ENCODE data around the gene KCNQ1. TPM values are rescaled to one million over a fixed set of nuclear protein-coding genes. Genes with fewer than 3 reads are reported as not detected.

The KCNQ1 gene
- total and polyA plus RNA-seq, 9 of the 15 experiments (the other 6 are each of a cell fraction or from before 2014, with no cell fraction given), result 0.44 TPM; not detected in 8

DNA sequence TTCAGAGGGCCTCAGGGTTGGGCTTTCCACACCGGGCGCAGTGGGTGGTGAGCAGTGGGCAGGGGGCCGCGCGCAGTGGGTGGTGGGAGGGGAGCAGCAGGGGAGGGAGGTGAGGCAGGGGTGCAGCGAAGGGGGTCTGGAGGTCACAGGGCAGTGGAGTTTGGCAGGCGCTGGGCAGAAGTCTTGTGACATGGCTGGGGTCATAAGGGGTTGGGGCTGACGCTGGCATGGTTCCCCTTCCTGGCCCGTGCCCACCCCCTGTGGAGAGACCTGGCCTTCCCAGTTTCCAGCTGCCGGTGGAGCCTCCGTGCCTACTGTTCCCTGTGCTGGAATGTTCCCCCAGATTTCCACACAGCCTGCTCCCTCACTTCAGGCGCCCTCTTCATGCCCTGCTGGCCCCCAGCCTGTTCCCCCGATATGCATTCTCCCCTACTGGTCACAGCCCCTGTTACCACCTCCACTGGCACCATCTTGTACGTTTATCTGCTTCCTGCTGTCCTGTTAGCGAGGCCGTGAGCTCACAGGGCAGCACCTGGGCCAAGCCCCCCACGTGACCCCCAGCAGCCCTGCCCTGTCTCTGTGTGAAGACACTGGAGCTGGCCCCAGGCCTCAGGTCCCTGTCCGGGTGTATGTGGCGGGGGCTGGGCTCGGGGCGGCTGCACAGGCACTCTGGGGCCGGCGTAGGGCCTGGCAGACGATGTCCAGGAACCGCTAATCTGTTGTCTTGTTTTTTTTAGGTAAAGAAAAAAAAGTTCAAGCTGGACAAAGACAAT, 143.4 kb downstream of the KCNQ1 start:
- no peak overlapping the region for H2AFZ ChIP-seq (ENCODE audit: low read depth, low read length)
- no peaks in the 10 kb centered on the region for H3K36me3 ChIP-seq (ENCODE audit: control insufficient read depth, insufficient read depth, low read length)
- H3K27ac ChIP-seq (ENCODE audit: extremely low read depth, low read depth, low read length), result no peak overlapping the region
- TF ChIP-seq JUNB (CRISPR knock-in tag; conservative IDR thresholded peaks at IDR 0.05), result no peak
- TF ChIP-seq, protein P1, sequence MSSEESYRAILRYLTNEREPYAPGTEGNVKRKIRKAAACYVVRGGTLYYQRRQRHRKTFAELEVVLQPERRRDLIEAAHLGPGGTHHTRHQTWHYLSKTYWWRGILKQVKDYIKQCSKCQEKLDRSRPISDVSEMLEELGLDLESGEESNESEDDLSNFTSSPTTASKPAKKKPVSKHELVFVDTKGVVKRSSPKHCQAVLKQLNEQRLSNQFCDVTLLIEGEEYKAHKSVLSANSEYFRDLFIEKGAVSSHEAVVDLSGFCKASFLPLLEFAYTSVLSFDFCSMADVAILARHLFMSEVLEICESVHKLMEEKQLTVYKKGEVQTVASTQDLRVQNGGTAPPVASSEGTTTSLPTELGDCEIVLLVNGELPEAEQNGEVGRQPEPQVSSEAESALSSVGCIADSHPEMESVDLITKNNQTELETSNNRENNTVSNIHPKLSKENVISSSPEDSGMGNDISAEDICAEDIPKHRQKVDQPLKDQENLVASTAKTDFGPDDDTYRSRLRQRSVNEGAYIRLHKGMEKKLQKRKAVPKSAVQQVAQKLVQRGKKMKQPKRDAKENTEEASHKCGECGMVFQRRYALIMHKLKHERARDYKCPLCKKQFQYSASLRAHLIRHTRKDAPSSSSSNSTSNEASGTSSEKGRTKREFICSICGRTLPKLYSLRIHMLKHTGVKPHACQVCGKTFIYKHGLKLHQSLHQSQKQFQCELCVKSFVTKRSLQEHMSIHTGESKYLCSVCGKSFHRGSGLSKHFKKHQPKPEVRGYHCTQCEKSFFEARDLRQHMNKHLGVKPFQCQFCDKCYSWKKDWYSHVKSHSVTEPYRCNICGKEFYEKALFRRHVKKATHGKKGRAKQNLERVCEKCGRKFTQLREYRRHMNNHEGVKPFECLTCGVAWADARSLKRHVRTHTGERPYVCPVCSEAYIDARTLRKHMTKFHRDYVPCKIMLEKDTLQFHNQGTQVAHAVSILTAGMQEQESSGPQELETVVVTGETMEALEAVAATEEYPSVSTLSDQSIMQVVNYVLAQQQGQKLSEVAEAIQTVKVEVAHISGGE (CRISPR knock-in tag; IDR thresholded peaks at IDR 0.05), result no peak
- no peak for TF ChIP-seq NCOA6 (IDR thresholded peaks at IDR 0.05)
- TF ChIP-seq HNRNPL (IDR thresholded peaks at IDR 0.05; ENCODE audit: low read depth, low read length), result no peak
- no peak for TF ChIP-seq KLF10 (CRISPR knock-in tag; IDR thresholded peaks at IDR 0.05)
- TF ChIP-seq ATF7 (IDR thresholded peaks at IDR 0.05), result no peak
- TF ChIP-seq, protein P2, sequence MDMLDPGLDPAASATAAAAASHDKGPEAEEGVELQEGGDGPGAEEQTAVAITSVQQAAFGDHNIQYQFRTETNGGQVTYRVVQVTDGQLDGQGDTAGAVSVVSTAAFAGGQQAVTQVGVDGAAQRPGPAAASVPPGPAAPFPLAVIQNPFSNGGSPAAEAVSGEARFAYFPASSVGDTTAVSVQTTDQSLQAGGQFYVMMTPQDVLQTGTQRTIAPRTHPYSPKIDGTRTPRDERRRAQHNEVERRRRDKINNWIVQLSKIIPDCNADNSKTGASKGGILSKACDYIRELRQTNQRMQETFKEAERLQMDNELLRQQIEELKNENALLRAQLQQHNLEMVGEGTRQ (CRISPR knock-in tag; IDR thresholded peaks at IDR 0.05), result peak; percentile 49; the same call in 1 of the 2 replicates
- no peak for TF ChIP-seq ZNF253 (CRISPR knock-in tag; conservative IDR thresholded peaks at IDR 0.05)
- no peak for TF ChIP-seq SIN3B (IDR thresholded peaks at IDR 0.05; ENCODE audit: low read depth)
- TF ChIP-seq SLC30A9 (CRISPR knock-in tag; IDR thresholded peaks at IDR 0.05), result no peak
- TF ChIP-seq, protein P3, sequence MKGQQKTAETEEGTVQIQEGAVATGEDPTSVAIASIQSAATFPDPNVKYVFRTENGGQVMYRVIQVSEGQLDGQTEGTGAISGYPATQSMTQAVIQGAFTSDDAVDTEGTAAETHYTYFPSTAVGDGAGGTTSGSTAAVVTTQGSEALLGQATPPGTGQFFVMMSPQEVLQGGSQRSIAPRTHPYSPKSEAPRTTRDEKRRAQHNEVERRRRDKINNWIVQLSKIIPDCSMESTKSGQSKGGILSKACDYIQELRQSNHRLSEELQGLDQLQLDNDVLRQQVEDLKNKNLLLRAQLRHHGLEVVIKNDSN (CRISPR knock-in tag; IDR thresholded peaks at IDR 0.05), result 0 out of 2 replicates have a peak, but pooled peaks have one; percentile 32
- no peak for TF ChIP-seq NR2C1 (IDR thresholded peaks at IDR 0.05)
- no peak for TF ChIP-seq NR2C1 (tag; IDR thresholded peaks at IDR 0.05)
- ATAC-seq (no peak), DNase-seq (ENCODE audit: extremely low read depth in 1 of 4, low spot score in 3 of 4) (peak in 1 of 4 experiments; percentile 3), FAIRE-seq (no peak)
- no peak overlapping the region for H3K4me3 ChIP-seq
- 9% methylated on average over 11 of the region's 25 CpGs for WGBS (ENCODE audit: insufficient coverage, low coverage, missing lambda C conversion rate)
- no TSS peak for BruUV-seq (replicated peaks)
- H3K79me2 ChIP-seq (ENCODE audit: control insufficient read depth, insufficient read depth, low read length), result no peaks in the 10 kb centered on the region
- CTCF ChIA-PET (ENCODE audit: low intra/inter-chr PET ratio), result interaction anchor here (1.4 kb wide), 1 partner anchor 300 kb away, joined by 3 read pairs; no protein-coding TSS in a partner anchor
- POLR2A ChIA-PET, result interaction anchor here (0.6 to 1.1 kb wide), 3 partner anchors 16 to 327 kb away, joined by 3 to 4 read pairs (median 3); no protein-coding TSS in a partner anchor
- H3K4me2 ChIP-seq (ENCODE audit: insufficient read depth, low read length), result no peak overlapping the region
- peaks cover 8% of the 10 kb centered on the region; the same call in 1 of the 2 replicates for H4K20me1 ChIP-seq (replicated peaks; ENCODE audit: control insufficient read depth, insufficient read depth, low read length)
- in situ Hi-C loops (cut with MboI) (no loop called here), intact Hi-C loops (cut with micrococcal nuclease) (no loop called here)
- H3K9me1 ChIP-seq (ENCODE audit: control insufficient read depth, insufficient read depth, low read length), result no peaks in the 10 kb centered on the region
- H3K27me3 ChIP-seq (ENCODE audit: control insufficient read depth in 2 of 2, insufficient read depth in 2 of 2, low read length in 2 of 2), result peaks cover 10 to 79% of the 10 kb centered on the region in 2 experiments
- peaks cover 0 to 21% of the 10 kb centered on the region in 2 experiments; a peak in 1 of 5 replicates for H3K4me1 ChIP-seq (replicated peaks in 1 of 2; ENCODE audit: control insufficient read depth in 2 of 2, insufficient read depth in 2 of 2, low read length in 2 of 2)
- no peaks in the 10 kb centered on the region for H3K9me3 ChIP-seq (replicated peaks; ENCODE audit: control insufficient read depth, insufficient read depth, low read depth, low read length)
- H3K9ac ChIP-seq (ENCODE audit: insufficient read depth in 1 of 2, low read depth in 2 of 2, low read length in 2 of 2), result no peak overlapping the region; a peak in 1 of 4 replicates
